GM19328 (cell line): ENCODE measurements around the gene TMEM209.
"Not testable (repeated sequence)": the region's sequence is repeated elsewhere in the genome, so short reads cannot be mapped to it uniquely, and the experiment has no call there.

Experiments used
- ATAC-seq: cut with Tn5 transposase; IDR thresholded peaks from one replicate; pipeline ENCODE4 v1.9.1; 2021; ENCODE audit warnings: mild to moderate bottlenecking, moderate library complexity; ENCODE audit not compliant: unreplicated experiment

The TMEM209 gene

GRCh38 chr7:130205084-130205947, at the start of gene TMEM209:
Gene TMEM209 (minus strand): TSS chr7:130205406. CDS start chr7:130205375, 31 bp downstream.
- ATAC-seq: peak; percentile 93

GRCh38 chr7:130254555-130254954, 49.3 kb upstream of the TMEM209 start:
- ATAC-seq: no peak

DNA sequence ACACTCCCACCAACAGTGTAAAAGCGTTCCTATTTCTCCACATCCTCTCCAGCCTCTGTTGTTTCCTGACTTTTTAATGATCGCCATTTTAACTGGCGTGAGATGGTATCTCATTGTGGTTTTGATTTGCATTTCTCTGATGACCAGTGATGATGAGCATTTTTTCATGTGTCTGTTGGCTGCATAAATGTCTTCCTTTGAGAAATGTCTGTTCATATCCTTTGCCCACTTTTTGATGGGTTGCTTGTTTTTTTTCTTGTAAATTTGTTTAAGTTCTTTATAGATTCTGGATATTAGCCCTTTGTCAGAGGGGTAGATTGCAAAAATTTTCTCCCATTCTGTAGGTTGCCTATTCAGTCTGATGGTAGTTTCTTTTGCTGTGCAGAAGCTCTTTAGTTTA, 44.4 kb upstream of the TMEM209 start:
- ATAC-seq: not testable (repeated sequence)

DNA sequence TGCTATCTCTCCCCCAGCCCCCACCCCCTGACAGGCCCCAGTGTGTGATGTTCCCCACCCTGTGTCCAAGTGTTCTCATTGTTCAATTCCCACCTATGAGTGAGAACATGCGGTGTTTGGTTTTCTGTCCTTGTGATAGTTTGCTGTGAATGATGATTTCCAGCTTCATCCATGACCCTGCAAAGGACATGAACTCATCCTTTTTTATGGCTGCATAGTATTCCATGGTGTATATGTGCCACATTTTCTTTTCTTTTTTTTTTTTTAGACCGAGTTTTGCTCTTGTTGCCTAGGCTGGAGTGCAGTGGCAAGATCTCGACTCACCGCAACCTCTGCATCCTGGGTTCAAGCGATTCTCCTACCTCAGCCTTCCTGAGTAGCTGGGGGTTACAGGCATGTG, 43.6 kb upstream of the TMEM209 start:
- not testable (repeated sequence) for ATAC-seq

- ATAC-seq: not testable (repeated sequence)
These were observed 41.3 kb upstream of the TMEM209 start for GRCh38 chr7:130246491-130246890.

DNA sequence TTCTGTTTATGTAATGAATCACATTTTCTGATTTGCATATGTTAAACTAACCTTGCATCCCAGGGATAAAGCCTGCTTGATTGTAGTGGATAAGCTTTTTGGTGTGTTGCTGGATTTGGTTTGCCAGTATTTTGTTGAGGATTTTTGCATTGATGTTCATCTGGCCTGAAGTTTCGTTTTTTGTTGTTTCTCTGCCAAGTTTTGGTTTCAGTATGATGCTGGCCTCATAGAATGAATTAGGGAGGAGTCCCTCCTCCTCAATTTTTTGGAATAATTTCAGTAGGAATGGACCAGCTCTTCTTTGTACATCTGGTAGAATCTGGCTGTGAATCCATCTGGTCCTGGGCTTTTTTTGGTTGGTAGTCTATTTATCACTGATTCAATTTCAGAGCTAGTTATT, 38.3 kb upstream of the TMEM209 start:
- not testable (repeated sequence) for ATAC-seq

GRCh38 chr7:130242198-130243014, 37.2 kb upstream of the TMEM209 start:
- no peak for ATAC-seq

DNA sequence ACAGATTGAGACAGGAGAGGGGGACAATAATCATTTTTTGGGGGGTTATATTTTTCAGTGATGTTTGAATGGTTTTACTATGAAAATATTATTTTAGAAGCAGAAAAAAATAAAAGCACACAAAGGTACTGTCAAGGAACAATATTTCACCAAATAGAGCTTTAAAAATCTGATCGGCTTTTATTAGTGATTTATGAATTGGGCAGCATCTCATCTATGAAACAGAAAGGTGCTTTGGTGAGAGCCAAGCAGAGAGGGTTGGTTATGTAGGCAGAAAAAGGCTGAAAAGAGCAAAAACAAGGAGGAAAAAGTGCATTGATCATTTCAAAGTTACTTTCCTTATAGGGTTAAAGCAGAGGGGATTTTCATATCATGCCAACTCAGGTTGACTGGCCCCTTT, 35.0 kb upstream of the TMEM209 start:
- ATAC-seq: no peak

DNA sequence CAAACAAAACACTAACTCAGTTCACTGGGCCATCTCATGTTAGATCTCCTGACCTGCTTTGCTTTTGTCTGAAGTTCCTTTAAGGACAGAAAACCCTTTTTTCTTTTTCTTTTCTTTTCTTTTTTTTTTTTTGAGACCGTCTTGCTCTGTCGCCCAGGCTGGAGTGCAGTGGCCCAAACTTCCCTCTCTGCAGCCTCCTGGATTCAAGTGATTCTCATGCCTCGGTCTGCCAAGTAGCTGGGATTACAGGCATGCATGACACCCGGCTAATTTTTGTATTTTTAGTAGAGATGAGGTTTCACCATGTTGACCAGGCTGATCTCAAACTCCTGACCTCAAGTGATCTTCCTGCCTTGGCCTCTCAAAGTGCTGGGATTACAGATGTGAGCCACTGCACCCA, 31.2 kb upstream of the TMEM209 start:
- ATAC-seq: not testable (repeated sequence)

DNA sequence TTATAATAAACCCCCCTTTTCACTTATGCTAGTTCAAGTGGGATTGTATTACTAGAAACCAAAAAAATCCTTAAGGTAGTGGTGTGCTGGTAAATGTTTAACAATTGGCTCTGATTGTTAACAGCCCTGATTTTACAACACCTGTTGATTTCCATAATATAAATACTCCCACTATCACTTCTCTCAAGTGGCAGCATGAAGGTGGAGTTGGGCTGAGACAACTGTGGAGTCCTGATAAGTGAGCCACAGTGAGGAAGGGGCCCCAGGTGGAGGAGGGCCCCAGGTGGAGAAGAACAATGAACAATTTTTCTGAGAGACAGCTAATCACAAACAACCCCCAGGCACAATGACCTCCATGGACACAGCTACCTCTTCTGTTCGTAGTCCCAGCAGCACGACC, 28.9 kb upstream of the TMEM209 start:
- no peak for ATAC-seq

DNA sequence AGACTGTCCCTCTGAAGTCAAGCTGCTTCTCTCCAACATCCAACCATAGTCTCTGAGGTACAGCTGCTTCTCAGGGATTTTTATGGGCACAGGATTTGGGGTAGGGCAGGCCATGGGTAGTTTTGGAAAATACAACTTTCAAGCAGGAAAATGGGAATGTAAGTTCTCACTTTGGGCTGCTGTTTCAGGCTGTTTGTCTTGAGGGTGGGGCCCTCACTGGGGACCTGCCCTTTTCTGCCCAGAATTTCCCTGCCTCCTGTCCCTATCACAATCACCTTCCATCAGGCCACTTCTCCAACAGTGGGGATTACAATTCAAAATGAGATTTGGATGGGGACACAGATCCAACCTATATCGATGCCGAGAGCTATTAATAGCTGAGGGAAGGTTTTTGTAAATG, 27.0 kb upstream of the TMEM209 start:
- ATAC-seq: no peak

DNA sequence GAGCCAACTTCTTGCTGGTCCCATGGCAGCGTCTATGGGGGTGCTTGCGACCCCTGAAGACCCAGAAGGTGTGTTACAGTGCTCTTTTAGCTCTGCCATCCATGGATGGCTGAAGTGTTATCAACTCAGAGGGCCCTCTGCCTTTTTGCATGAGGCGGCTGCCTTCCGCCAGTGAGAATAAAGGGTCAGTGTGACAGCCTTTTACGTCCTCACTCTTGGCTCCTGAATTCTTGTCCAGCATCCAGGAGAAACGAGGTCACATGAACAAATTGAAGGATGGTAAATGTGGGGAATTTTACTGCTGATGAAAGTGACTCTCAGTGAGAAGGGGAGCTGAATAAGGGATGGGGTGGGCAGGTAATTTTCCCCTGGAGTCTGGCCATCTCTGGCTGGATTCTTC, 26.6 kb upstream of the TMEM209 start:
- ATAC-seq: no peak

DNA sequence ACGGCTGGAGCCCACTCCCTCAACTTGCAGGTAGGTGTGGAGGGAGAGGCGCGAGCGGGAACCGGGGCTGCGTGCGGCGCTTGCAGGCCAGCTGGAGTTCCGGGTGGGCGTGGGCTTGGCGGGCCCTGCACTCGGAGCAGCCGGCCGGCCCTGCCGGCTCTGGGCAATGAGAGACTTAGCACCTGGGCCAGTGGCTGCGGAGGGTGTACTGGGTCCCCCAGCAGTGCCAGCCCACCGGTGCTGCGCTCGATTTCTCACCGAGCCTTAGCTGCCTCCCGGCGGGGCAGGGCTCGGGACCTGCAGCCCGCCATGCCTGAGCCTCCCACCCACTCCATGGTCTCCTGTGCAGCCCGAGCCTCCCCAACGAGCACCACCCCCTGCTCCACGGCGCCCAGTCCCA, 24.8 kb upstream of the TMEM209 start:
- ATAC-seq: not testable (repeated sequence)

- ATAC-seq: no peak
These were observed 23.8 kb upstream of the TMEM209 start for GRCh38 chr7:130228840-130229502.

GRCh38 chr7:130227883-130228575, 22.8 kb upstream of the TMEM209 start:
- ATAC-seq: no peak

DNA sequence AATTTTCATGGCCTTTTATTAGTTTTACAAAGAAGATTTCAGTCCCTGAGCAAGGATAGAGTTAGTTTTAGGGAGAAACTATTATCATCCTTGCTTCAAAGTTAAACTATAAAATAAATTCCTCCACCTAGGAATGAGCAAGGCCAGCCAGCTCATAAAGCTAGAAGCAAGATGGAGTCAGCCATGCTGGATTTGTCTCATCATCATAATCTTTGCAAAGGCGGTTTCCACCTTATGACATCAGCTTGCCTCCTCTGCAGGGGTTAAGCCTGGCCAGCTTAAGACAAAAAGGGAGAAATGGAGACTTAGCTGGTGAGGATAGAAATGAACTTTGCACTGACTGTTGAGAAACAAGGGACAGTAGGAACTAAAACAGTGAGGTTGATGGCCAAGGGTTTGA, 21.1 kb upstream of the TMEM209 start:
- ATAC-seq: no peak

DNA sequence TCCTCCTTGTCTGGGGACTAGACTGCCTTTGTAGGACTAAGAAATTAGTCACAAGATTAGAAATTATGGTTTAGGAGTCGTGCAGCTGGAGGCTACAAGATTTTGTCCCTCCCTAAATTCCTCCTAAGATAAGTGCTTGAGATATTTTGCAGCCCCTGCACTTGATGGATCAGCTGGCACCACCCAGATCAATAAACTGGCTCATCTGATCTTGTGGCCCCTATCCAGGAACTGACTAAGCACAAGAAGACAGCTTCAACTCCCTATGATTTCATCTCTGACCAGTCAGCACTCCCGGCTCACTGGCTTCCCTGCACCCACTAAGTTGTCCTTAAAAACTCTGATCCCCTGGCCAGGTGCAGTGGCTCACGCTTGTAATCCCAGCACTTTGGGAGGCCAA, 19.7 kb upstream of the TMEM209 start:
- ATAC-seq: not testable (repeated sequence)

GRCh38 chr7:130224210-130224609, 19.0 kb upstream of the TMEM209 start:
- no peak for ATAC-seq

- no peak for ATAC-seq
These were observed 18.4 kb upstream of the TMEM209 start for GRCh38 chr7:130223646-130224045.

- ATAC-seq: no peak
These were observed 16.5 kb upstream of the TMEM209 start for GRCh38 chr7:130221746-130222145.

DNA sequence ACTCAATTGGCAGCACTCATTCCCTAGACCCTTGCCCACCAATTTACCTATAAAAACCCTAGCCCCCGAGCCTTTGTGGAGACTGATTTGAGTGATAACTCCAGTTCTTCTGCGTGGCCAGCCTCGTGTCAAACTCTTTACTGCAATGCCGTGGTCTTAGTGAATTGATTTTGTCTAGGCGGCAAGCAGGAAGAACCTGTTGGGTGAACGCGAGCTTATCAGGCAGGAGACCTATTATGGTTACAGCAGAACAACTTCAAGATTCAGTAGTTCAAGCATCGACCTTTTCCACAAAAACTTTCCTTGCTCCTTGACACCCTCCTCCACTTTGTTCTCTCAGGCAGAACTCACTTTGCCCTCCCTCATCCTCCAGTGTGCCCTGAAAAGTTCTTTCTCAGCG, 14.7 kb upstream of the TMEM209 start:
- ATAC-seq: no peak
